ENCODE results near the gene MTMR2. TPM values are rescaled to one million over a fixed set of nuclear protein-coding genes. Genes with fewer than 3 reads are reported as not detected.

Gene MTMR2
- total and polyA plus RNA-seq, 2 of the 13 experiments (the other 11 are each of a cell fraction or from before 2014, with no cell fraction given) = 12.7 to 22.3 TPM

DNA sequence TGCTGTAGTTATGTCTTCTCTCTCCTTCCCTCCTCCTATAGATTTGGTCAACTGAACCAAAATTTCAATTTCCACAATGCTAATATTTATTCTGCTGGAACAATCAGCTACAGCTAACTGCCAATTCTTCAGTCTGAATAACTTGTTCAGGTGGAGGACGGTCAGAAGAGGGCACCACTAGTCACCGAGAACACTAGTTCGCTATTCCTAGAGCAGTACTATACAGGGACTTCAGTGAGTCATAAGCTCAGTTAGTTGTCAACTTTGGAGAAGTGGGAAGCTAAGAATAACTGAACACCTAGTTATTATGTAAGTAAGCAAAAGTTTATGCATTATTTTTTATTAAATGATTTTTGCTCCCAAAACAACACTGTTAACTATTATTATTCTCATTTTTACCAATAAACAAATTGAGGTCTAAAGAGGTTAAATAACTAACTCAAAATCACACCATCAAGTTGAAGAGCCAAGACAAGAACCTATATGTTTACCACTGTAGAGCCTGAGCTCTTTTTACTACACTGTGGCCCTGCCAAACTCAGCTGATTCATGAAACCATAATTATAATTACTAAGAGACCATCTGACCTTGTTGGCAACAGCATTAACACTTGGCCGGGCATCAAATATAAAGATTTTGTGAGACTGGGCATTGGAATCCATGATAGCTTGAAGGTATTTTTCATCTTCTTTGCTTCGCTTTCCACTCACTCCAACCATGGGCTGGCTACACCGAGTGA is 74.7 kb downstream of the MTMR2 start (continued):
- TF ChIP-seq, protein P1, sequence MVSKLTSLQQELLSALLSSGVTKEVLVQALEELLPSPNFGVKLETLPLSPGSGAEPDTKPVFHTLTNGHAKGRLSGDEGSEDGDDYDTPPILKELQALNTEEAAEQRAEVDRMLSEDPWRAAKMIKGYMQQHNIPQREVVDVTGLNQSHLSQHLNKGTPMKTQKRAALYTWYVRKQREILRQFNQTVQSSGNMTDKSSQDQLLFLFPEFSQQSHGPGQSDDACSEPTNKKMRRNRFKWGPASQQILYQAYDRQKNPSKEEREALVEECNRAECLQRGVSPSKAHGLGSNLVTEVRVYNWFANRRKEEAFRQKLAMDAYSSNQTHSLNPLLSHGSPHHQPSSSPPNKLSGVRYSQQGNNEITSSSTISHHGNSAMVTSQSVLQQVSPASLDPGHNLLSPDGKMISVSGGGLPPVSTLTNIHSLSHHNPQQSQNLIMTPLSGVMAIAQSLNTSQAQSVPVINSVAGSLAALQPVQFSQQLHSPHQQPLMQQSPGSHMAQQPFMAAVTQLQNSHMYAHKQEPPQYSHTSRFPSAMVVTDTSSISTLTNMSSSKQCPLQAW (CRISPR knock-in tag; IDR thresholded peaks at IDR 0.05) = 0 out of 2 replicates have a peak, but pooled peaks have one; percentile 31
- no peak for TF ChIP-seq ONECUT2 (CRISPR knock-in tag; IDR thresholded peaks at IDR 0.05)
- no peak for TF ChIP-seq GFI1 (CRISPR knock-in tag; IDR thresholded peaks at IDR 0.05; ENCODE audit: borderline replicate concordance)

DNA sequence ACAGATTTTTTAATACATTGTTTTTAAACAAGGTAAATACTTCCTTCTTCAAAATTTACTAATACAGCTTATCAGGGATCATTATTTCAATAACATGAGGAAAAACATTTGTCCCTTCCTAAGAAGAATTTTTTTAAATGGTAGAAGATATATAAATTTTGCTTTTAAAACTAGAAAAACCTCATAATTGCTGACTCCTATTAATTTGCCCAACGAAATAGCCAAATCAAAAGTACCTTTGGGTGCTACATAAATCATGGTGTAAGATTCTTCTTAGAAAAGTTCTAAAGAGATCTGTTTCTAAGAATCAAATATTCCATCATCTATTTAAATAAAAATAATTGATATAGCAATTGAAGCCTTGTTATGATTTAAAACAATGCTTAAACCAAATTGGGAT is 78.7 kb downstream of the MTMR2 start:
- peaks cover 8 to 35% of the 10 kb centered on the region in 2 experiments for H3K36me3 ChIP-seq (replicated peaks in 1 of 2; ENCODE audit: control insufficient read depth in 1 of 2, insufficient read depth in 2 of 2, low read length in 2 of 2)
- H3K27ac ChIP-seq (ENCODE audit: extremely low read length, insufficient read depth, low read length) = no peak overlapping the region
- H3K9me3 ChIP-seq (ENCODE audit: low read length) = no peaks in the 10 kb centered on the region
- H3K4me1 ChIP-seq (ENCODE audit: insufficient read depth, low read length) = no peaks in the 10 kb centered on the region
- no TSS peak for BruUV-seq (replicated peaks)
- no peak overlapping the region for H3K4me2 ChIP-seq (ENCODE audit: low read depth, low read length)
- FAIRE-seq (no peak), ATAC-seq (no peak), DNase-seq (ENCODE audit: low spot score) (no peak)
- ChIA-PET POLR2A (no interaction called here), CTCF (ENCODE audit: low intra/inter-chr PET ratio, low total read pairs) (no interaction called here)
- intact Hi-C loops (cut with micrococcal nuclease; ENCODE audit: unreplicated experiment) (no loop called here), in situ Hi-C loops (cut with HindIII; ENCODE audit: extremely low pct_ligation_motif_present, low pct_unique_long_range_greater_than_20kb) (no loop called here)
- H3K79me2 ChIP-seq (ENCODE audit: insufficient read depth, low read length) = no peaks in the 10 kb centered on the region
- H3K27me3 ChIP-seq (ENCODE audit: control insufficient read depth in 1 of 2, insufficient read depth in 2 of 2, low read length in 2 of 2) = no peaks in the 10 kb centered on the region
- H2AFZ ChIP-seq (ENCODE audit: low read length) = no peak overlapping the region
- no peak overlapping the region for H3K4me3 ChIP-seq (replicated peaks in 1 of 3; ENCODE audit: insufficient read depth in 1 of 3, low read depth in 2 of 3, low read length in 3 of 3)
- H3K9ac ChIP-seq (ENCODE audit: insufficient read depth, low read depth, low read length) = no peak overlapping the region
- TF ChIP-seq MAFK (conservative IDR thresholded peaks at IDR 0.05 in 1 of 2, IDR thresholded peaks at IDR 0.05 in 1 of 2; ENCODE audit: low read length in 2 of 2) (peak; percentile 50 to 75; a peak in 3 of 4 replicates), ZNF3 (CRISPR knock-in tag; IDR thresholded peaks at IDR 0.05) (no peak), ZNF567 (CRISPR knock-in tag; IDR thresholded peaks at IDR 0.05; ENCODE audit: borderline replicate concordance) (no peak), ZFP36L2 (CRISPR knock-in tag; IDR thresholded peaks at IDR 0.05) (no peak), MAFF (IDR thresholded peaks at IDR 0.05; ENCODE audit: low read depth, low read length) (peak; percentile 62)
- H4K20me1 ChIP-seq (ENCODE audit: insufficient read depth, low read length) = no peaks in the 10 kb centered on the region
- 94% methylated on average over 1 of the region's 1 CpG for WGBS (ENCODE audit: low lambda C conversion rate)

Measured in HepG2 (cell line).